Islet of Langerhans (tissue), 1 donor: Measurements from ENCODE around the gene S100A14.
"Not testable (repeated sequence)": the region's sequence is repeated elsewhere in the genome, so short reads cannot be mapped to it uniquely, and the experiment has no call there.

Experiments
- FAIRE-seq: peaks from one replicate; lab custom pipeline; 2011; peaks lifted over from hg19 to GRCh38; lab: Jason Lieb, UNC

Gene S100A14

GRCh38 chr1:153616144-153616916 lies at the start of gene S100A14:
Gene S100A14, minus strand, starts transcription at chr1:153616325. Its CDS starts 467 bp downstream, at chr1:153615858.
- FAIRE-seq = no peak

- no peak for FAIRE-seq
These were observed 47.1 kb upstream of the S100A14 start for GRCh38 chr1:153663211-153663610.

- FAIRE-seq = no peak
These were observed 46.1 kb upstream of the S100A14 start for GRCh38 chr1:153662269-153662668.

- no peak for FAIRE-seq
These were observed 45.1 kb upstream of the S100A14 start for GRCh38 chr1:153661111-153661708.

- no peak for FAIRE-seq
These were observed 43.5 kb upstream of the S100A14 start for GRCh38 chr1:153659656-153660055.

GRCh38 chr1:153659175-153659534 lies 43.0 kb upstream of the S100A14 start:
- no peak for FAIRE-seq

GRCh38 chr1:153658400-153659174 lies 42.5 kb upstream of the S100A14 start, which contains the start of gene SNAPIN:
Gene SNAPIN, plus strand, starts transcription at chr1:153658703. Its CDS starts 41 bp downstream, at chr1:153658744.
- FAIRE-seq = no peak

- no peak for FAIRE-seq
These were observed 39.2 kb upstream of the S100A14 start for GRCh38 chr1:153655333-153655732.

- no peak for FAIRE-seq
These were observed 36.8 kb upstream of the S100A14 start for GRCh38 chr1:153652805-153653500.

- FAIRE-seq = no peak
These were observed 35.6 kb upstream of the S100A14 start for GRCh38 chr1:153651771-153652170.

GRCh38 chr1:153649863-153650235 lies 33.7 kb upstream of the S100A14 start:
- FAIRE-seq = no peak

- no peak for FAIRE-seq
These were observed 33.2 kb upstream of the S100A14 start for GRCh38 chr1:153649137-153649862.

- no peak for FAIRE-seq
These were observed 32.0 kb upstream of the S100A14 start for GRCh38 chr1:153648000-153648643.

GRCh38 chr1:153647346-153647714 lies 31.2 kb upstream of the S100A14 start:
- no peak for FAIRE-seq

- FAIRE-seq = no peak
These were observed 30.7 kb upstream of the S100A14 start for GRCh38 chr1:153646672-153647345.

- FAIRE-seq = no peak
These were observed 27.7 kb upstream of the S100A14 start for GRCh38 chr1:153643816-153644215.

GRCh38 chr1:153643100-153643499 lies 27.0 kb upstream of the S100A14 start:
- no peak for FAIRE-seq

- FAIRE-seq = no peak
These were observed 26.0 kb upstream of the S100A14 start for GRCh38 chr1:153642161-153642560.

GRCh38 chr1:153640861-153641260 lies 24.7 kb upstream of the S100A14 start:
- no peak for FAIRE-seq

- not testable (repeated sequence) for FAIRE-seq
These were observed 24.1 kb upstream of the S100A14 start for GRCh38 chr1:153640213-153640612.

- no peak for FAIRE-seq
These were observed 23.2 kb upstream of the S100A14 start for GRCh38 chr1:153639280-153639679.
